Kidney epithelial cell (primary cell): ENCODE measurements around the gene PI4K2B. TPM values are rescaled to one million over a fixed set of nuclear protein-coding genes. Genes with fewer than 3 reads are reported as not detected.

ENCODE experiments used
- DNase-seq: peaks from one replicate; pipeline ENCODE4 v3.0.0-alpha.2; 2010; ENCODE audit warnings: low read depth
- H3K27me3 ChIP-seq: 2 replicates; pipeline ENCODE4 v1.6.0; 2011; ENCODE audit warnings: low read length; ENCODE audit not compliant: control insufficient read depth, insufficient read depth
- H3K36me3 ChIP-seq: 2 replicates; pipeline ENCODE4 v1.5.1; 2011; ENCODE audit warnings: low read length; ENCODE audit not compliant: control insufficient read depth, insufficient read depth
- H3K4me3 ChIP-seq: 2 replicates; pipeline ENCODE4 v1.5.1; 2011; ENCODE audit warnings: low read depth, mild to moderate bottlenecking, control low read depth, low read length
- total RNA-seq: library from RNA; depleted of rRNA; stranded (reverse); fragments of >200 nt; gene quantifications from 2 replicates; pipeline ENCODE4 v1.2.3, GENCODE V29; 2015
- TF ChIP-seq, protein P1 (sequence below): IDR thresholded peaks from 2 replicates; pipeline ENCODE4 v1.5.1; 2011; ENCODE audit warnings: mild to moderate bottlenecking, moderate library complexity, low read length, control low read depth, inconsistent platforms; ENCODE audit not compliant: insufficient read depth, poor library complexity, severe bottlenecking

Gene PI4K2B
- total RNA-seq, 1 donor from 2014 or later = 10.9 TPM

DNA sequence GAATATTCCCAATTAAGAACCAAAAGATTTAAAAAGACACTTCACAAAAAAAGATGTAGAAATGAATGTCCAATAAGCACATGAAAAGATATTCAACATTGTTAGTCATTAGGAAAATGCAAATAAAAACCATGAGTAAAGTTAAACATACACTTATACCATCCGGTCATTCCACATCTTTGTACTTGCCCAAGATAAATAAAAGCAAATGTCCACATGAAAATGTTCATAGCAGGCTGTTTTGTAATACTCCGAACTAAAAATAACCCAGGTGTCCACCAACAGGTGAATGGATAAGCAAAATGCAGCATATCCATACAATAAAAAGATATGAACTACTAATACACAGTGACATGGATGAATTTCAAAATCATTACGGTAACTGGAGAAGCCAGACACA, 50.1 kb downstream of the PI4K2B start:
- no peak for DNase-seq
- no peak overlapping the region for H3K4me3 ChIP-seq
- TF ChIP-seq, protein P1, sequence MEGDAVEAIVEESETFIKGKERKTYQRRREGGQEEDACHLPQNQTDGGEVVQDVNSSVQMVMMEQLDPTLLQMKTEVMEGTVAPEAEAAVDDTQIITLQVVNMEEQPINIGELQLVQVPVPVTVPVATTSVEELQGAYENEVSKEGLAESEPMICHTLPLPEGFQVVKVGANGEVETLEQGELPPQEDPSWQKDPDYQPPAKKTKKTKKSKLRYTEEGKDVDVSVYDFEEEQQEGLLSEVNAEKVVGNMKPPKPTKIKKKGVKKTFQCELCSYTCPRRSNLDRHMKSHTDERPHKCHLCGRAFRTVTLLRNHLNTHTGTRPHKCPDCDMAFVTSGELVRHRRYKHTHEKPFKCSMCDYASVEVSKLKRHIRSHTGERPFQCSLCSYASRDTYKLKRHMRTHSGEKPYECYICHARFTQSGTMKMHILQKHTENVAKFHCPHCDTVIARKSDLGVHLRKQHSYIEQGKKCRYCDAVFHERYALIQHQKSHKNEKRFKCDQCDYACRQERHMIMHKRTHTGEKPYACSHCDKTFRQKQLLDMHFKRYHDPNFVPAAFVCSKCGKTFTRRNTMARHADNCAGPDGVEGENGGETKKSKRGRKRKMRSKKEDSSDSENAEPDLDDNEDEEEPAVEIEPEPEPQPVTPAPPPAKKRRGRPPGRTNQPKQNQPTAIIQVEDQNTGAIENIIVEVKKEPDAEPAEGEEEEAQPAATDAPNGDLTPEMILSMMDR = no peak
- peaks cover 2% of the 10 kb centered on the region for H3K36me3 ChIP-seq
- no peaks in the 10 kb centered on the region for H3K27me3 ChIP-seq

DNA sequence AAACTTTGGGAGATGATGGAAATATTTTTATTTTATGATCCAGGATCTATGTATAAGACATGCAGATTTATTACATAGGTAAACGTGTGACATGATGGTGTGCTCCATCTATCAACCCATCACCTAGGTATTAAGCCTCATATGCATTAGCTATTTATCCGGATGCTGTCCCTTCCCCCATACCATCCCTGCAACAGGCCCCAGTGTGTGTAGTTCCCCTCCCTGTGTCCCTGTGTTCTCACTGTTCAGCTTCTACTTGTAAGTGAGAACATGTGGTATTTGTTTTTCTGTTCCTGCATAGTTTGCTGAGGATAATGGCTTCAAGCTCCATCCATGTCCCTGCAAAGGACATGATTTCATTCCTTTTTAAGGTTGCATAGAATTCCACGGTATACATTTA, 50.6 kb downstream of the PI4K2B start:
- Histone ChIP-seq H3K27me3 (no peaks in the 10 kb centered on the region), H3K36me3 (peaks cover 2% of the 10 kb centered on the region), H3K4me3 (no peak overlapping the region)
- DNase-seq = no peak
- TF ChIP-seq, protein P1 = no peak

DNA sequence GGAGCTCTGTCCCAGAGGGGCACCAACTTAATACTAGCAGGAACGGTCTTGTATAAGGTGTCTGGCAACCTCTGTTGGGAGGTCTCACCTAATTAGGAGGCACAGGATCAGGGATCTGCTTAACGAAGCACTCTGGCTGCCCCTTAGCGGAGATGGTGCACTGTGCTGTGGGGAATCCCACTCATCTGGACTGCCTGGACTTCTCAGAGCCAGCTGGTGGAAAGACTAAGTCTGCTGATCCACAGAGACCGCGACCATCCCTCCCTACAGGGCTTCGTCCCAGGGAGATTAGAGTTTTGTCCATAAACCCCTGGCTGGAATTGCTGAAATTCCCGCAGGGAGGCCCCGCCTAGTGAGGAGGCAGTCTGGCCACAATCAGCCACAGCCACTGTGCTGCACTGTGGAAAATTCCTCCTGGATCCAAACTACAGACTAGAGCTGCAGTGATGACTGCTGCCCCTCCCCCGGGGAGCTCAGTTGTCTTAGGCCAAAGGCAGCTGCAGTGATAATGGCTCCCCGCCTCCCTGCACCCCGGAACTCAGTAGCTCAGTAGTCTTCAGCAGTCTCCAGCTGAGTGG, 56.7 kb downstream of the PI4K2B start:
- TF ChIP-seq, protein P1 = no peak

DNA sequence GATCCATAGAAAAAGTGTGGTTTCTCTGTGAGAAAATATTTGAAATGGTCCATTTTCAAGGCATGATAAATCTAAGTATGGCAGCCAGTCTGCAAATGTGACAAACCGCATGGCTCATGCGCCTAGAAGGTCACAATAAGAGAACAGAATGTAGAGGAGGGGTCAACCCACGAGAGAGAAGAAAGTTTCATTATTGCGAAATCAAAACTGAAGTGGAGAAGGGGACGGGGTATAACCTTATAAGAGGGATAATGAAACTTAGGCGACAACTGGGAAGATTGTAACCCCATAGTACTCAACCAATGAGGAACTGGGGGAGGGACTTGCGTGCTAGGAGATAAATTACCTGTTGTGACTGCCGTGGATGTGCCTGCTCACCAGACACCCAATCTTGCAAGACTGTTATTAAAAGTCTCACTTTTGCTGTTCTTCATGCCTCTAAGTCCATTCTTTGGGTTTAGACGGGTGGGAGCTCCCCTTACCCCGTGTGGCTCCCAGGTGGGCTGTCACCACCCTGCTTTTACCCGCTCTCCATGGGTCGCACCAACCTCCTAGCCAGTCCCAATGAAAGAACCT, 57.4 kb downstream of the PI4K2B start:
- TF ChIP-seq, protein P1 = no peak
- DNase-seq = no peak

More for the DNA sequence above, 56.7 kb downstream of the PI4K2B start:
- Histone ChIP-seq H3K36me3 (no peaks in the 10 kb centered on the region), H3K4me3 (no peak overlapping the region), H3K27me3 (no peaks in the 10 kb centered on the region)
- no peak for DNase-seq

DNA sequence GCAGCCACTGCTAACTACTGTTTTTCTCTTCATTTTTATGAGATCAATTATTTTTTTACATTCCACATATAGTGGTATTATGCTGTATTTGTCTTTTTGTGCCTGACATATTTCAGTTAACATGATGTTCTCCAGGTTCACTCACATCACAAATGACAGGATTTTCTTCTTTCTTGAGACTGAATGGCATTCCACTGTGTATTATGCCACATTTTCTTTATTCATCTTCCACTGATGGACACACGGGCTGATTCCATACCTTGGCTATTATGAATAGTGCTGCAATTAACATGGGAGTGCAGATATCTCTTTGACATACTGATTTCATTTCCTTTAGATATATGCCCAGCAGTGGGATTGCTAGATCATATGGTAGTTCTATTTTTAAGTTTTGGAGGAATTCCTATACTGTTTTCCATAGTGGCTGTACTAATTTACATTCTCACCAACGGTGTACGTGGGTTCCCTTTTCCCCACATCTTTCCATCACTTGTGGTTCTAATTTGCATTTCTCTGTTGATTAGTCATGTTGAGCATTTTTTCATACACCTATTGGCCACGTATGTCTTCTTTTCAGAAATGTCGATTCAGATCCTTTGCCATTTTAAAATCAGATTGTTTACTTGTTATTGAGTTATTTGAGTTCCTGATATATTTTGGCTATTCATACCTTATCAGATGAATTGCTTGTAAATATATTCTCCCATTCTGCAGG, 63.9 kb downstream of the PI4K2B start:
- H3K27me3 ChIP-seq = peaks cover 2% of the 10 kb centered on the region
- H3K36me3 ChIP-seq = no peaks in the 10 kb centered on the region
- TF ChIP-seq, protein P1 = no peak
- DNase-seq = no peak
- H3K4me3 ChIP-seq = no peak overlapping the region

More for the DNA sequence above, 57.4 kb downstream of the PI4K2B start:
- no peaks in the 10 kb centered on the region for H3K36me3 ChIP-seq
- no peak overlapping the region for H3K4me3 ChIP-seq
- no peaks in the 10 kb centered on the region for H3K27me3 ChIP-seq
